Mesenteric fat pad (tissue), 1 donor: Measurements from ENCODE around the gene RBL1. TPM values are rescaled to one million over a fixed set of nuclear protein-coding genes. Genes with fewer than 3 reads are reported as not detected.
"Not testable (repeated sequence)": the region's sequence is repeated elsewhere in the genome, so short reads cannot be mapped to it uniquely, and the experiment has no call there.

ENCODE experiments used
- DNase-seq: peaks from one replicate; pipeline ENCODE4 v3.0.0-alpha.2; 2020; ENCODE audit warnings: low spot score
- total RNA-seq: library from RNA; stranded (reverse); fragmentation: NEBNext Ultra II Directional; extraction: Animal tissue kit (Norgen Biotek cat#: 25700); gene quantifications from one replicate; pipeline ENCODE4 v1.2.1, GENCODE V29; 2021
- donor health status: DM: yes; HTN: yes; CAD: no.

Gene RBL1
- total RNA-seq, 1 donor from 2014 or later = 5.3 TPM

DNA sequence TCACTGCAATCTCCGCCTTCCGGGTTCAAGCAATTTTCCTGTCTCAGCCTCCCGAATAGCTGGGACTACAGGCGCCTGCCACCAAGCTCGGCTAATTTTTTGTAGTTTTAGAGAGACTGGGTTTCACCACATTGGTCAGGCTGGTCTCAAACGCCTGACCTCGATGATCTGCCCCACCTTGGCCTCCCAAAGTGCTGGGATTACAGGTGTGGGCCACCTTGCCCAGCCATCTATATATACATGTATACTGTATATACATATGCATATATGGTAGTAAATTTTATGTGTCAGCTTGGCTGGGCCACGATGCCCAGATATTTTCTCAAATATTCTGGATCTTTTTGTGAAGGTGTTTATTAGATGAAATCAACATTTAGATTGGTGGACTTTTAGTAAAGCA lies 18.8 kb downstream of the RBL1 start:
- no peak for DNase-seq

DNA sequence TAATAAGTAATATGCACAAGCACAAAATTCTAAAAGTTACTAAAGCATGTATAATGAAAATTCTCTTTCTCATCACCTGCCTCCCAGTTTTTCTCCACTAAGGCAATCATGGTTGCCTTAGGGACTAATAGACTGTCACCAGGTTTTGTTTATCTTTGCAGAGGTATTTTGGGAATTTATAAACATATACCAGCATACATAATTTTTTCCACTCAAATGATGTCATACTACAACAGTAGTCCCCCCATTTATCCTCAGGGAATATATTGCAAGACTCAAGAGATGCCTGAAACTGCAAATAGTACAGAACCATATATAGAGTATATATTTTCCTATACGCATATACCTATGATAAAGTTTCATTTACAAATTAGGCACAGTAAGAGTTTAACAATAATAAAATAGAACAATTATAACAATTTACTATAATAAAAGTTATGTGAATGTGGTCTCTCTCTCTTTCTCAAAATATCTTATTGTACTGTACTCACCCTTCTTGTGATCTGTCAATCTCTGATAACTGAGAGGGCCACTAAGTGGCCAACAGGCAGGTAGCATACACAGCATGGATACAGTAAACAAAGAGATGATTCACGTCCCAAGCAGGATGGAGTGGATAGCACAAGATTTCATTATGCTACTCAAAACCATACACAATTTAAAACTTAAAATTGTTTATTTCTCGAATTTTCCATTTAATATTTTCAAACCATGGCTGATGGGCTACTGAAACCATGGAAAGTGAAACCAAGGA lies 19.7 kb downstream of the RBL1 start:
- DNase-seq = no peak

DNA sequence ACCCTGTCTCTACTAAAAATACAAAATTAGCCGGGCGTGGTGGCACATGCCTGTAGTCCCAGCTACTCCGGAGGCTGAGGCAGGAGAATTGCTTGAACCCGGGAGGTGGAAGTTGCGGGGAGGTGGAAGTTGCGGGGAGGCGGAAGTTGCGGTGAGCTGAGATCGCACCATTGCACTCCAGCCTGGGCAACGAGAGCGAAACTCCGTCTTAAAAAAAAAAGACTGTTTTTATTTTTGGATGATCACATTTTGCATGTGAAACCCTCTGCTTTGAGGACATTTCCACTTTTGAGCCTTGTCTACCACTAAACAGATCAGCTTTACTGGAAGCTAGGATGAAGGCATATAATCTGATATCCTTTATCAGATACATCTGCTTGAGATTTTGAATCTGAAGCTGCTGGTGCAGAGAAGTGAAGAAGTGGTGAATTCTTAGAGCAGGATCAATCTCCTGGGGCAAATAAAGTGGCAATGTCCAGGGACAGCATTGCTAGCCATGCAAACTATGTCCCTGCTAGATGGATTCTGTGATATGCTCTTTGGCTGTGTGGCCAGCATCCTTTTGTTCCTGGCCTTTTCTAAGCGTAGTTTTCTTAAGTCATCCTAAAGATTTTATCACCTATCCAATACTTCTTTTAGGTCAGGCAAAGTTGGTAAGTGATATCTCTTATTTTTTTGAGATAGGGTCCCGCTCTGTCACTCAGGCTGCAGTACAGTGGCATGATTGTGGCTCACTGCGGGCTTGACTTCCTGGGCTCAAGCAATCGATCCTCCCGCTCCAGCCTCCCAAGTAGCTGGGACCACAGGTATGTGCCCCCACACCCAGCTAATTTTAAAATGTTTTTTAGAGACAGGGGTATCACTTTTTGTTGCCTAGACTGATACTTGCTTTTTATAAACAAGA lies 23.3 kb downstream of the RBL1 start:
- DNase-seq = no peak

DNA sequence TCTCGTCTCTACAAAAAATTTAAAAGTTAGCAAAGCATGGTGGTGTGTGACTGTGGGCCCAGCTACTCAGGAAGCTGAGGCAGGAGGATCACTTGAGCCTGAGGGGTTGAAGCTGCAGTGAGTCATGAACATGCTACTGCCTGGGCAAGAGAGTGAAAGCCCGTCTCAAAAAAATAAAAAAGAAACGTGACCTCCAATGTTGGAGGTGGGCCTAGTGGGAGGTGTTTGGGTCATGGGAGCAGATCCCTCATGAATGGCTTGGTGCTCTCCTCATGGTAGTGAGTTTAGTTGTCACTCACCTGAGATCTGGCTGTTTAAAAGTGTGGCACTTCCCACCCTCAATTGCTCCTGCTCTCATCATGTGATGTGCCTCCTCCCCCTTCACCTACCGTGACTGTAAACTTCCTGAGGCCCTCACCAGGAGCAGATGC lies 24.3 kb downstream of the RBL1 start:
- no peak for DNase-seq

DNA sequence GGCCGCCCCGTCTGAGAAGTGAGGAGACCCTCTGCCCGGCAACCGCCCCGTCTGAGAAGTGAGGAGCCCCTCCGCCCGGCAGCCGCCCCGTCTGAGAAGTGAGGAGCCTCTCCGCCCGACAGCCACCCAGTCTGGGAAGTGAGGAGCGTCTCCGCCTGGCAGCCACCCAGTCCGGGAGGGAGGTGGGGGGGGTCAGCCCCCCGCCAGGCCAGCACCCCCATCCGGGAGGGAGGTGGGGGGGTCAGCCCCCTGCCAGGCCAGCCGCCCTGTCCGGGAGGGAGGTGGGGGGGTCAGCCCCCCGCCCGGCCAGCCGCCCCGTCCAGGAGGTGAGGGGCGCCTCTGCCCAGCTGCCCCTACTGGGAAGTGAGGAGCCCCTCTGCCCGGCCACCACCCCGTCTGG lies 26.2 kb downstream of the RBL1 start:
- peak; percentile 65 for DNase-seq

DNA sequence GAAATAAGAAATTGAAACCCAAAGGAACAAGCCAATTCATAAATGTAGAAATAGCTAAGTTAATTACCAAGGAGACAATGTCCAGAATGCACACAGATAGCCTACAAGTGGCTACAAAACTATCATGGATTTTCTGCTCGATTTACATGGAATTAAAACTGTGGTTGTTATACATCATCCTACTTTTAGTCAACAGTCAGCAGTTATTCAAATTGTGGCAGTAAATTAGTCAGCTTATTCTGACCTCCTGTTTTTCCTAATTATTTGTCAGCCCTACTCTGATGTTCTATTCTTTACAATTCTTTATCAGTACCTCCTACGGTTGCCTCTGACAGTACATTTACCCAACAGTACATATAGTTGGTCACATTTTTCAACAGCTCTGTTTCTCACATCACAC lies 29.6 kb downstream of the RBL1 start:
- no peak for DNase-seq

DNA sequence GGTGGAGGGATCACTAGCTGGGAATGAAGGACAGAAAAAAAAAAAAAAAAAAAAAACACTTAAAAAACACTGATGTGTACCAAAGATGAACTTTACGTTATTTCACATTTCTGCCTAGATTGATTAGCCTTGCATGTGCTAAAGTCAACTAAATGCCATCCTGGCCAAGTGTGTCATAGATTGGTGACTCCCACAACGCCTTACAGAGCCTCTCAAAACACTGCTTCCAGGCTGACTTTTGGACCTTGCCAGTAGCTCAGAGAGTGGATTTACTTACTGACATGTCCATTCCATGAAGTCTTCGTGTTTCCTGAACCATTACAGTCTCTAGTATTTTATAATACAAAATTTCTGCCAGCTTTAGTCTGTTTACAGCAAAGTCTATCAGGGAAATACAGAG lies 40.5 kb downstream of the RBL1 start:
- no peak for DNase-seq

DNA sequence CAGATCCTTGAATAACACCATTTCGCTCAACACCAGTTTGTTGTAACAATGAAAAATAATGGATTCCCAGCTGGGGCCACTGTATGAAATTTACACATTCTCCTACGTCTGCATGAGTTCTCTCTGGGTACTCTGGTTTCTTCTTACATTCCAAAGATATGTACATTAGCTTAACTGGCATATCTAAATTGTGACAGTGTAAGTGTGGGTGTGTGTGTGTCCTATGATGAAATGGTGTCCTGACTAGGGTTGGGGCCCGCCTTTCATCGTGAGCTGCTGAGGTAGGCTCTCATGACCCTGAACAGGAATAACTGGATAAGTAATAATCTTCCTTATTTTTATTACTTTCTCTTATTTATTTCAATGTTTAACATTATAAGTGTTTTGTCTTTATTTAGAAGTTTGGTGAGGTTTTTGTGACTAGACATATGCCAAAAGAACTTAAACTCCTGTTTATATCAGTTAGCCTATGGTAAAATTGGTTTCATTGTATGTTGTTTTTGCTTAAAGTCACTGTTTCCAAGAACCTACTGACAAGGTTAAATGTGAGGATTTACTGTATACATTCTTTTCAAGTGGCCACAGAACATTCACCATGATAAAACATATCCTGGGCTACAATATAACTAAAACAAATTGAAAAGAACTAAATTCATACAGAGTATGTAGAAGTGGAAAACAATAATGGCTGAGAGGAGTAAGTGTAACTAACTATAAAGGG lies 42.4 kb downstream of the RBL1 start:
- peak; percentile 53 for DNase-seq

DNA sequence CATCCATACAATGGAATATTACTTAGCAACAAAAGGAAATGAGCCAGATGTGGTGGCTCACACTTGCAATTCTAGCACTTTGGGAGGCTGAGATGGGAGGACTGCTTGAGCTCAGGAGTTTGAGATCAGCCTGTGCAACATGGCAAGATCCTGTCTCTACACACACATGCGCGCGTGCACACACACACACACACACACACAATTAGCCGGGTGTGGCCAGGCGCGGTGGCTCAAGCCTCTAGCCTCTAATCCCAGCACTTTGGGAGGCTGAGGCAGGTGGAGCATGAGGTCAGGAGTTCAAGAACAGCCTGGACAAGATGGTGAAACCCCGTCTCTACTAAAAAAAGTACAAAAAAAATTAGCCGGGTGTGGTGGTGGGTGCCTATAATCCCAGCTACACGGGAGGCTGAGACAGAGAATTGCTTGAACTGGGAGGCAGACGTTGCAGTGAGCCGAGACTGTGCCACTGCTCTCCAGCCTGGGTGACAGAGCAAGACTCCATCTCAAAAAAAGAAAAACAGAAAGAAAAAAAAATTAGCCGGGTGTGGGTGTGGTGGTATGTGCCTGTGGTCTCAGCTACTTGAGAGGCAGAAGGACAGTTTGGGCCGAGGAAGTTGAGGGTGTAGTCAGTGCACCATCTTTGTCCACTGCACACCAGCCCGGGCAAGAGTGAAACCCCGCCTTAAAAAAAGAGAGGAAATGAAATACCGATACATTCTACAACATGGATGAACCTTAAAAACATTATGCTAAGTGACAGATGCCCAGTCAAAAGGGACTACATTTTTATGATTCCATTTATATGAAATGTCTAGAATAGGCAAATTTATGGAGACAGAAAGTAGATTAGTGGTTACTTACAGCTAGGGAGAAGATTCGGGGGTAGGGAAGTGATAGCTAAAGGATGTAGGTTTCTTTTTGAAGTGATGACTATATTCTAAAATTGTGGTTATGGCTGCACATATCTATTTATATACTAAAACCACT lies 52.5 kb downstream of the RBL1 start:
- DNase-seq = peak; percentile 72

DNA sequence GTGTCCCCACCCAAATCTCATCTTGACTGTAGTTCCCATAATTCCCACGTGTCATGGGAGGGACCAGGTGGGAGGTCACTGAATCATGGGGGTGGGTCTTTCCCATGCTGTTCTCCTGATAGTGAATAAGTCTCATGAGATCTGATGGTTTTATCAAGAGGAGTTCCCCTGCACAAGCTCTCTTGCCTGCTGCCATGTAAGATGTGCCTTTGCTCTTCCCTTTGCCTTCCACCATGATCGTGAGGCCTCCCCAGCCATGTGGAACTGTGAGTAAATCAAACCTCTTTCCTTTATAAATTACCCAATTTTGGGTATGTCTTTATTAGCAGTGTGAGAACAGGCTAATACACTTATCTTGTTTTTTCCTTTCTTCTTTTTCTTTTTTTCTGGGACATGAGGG lies 56.4 kb downstream of the RBL1 start:
- not testable (repeated sequence) for DNase-seq

DNA sequence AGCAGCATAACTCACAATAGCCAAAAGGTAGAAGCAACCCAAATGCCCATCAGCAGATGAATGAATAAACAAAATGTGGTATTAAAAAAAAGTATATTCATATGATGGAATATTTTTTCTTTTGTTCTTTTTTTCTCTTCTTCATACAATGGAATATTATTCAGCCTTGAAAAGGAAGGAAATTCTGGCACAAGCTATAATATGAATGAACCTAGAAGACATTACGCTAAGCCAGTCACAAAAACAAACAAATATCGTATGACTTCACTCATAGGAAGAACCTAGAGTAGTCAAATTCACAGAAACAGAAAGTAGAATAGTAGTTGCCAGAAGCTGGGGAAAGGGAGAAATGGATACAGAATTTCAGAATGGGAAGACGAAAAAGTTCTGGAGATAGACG lies 63.7 kb downstream of the RBL1 start:
- DNase-seq = no peak

DNA sequence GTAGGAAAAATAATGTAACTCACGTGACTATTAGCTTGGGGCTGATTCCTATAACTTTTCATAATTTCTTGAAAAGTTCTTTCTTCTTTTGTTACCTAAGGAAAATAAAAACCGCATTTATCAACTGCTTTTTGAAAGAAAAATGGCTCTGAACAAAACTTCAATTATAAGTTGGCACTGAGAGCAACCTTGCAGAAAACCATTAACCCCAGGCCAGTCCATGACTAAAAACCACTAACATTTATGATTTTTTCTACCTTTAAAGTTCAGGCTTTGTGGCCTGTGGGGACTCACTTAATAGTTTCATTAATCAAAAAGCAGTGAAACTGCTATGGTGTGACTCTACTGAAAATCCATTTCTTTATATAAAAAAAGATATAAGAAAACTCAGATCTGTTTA lies 75.2 kb downstream of the RBL1 start:
- DNase-seq = no peak

DNA sequence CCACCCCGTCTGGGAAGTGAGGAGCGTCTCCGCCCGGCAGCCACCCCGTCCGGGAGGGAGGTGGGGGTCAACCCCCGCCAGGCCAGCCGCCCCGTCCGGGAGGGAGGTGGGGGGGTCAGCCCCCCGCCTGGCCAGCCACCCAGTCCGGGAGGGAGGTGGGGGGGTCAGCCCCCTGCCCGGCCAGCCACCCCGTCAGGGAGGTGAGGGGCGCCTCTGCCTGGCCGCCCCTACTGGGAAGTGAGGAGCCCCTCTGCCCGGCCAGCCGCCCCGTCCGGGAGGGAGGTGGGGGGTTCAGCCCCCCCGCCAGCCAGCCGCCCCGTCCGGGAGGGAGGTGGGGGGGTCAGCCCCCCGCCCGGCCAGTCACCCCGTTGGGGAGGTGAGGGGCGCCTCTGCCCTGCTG lies 83.2 kb downstream of the RBL1 start:
- peak; percentile 72 for DNase-seq

DNA sequence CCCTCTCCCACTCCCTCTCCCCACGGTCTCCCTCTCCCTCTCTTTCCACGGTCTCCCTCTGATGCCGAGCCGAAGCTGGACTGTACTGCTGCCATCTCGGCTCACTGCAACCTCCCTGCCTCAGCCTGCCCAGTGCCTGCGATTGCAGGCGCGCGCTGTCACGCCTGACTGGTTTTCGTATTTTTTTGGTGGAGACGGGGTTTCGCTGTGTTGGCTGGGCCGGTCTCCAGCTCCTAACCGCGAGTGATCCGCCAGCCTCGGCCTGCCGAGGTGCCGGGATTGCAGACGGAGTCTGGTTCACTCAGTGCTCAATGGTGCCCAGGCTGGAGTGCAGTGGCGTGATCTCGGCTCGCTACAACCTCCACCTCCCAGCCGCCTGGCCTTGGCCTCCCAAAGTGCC lies 83.9 kb downstream of the RBL1 start:
- DNase-seq = peak; percentile 39

DNA sequence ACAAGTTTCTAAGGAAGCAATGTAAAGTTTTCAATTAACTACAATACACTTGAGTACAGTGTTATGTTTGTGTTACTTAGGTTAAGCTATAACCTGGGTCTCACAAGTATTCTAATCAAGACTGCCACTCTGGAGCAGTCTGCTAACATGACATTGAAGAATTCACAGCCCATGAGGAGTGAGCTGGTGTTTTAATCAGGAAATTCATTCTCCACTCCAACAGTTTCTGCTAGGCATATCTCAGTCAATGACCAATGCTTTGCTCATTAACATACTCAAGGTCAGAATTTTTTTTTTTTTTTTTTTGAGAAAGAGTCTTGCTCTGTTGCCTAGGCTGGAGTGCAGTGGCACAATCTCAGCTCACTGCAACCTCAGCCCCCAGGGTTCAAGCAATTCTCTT lies 84.7 kb downstream of the RBL1 start:
- DNase-seq = no peak

DNA sequence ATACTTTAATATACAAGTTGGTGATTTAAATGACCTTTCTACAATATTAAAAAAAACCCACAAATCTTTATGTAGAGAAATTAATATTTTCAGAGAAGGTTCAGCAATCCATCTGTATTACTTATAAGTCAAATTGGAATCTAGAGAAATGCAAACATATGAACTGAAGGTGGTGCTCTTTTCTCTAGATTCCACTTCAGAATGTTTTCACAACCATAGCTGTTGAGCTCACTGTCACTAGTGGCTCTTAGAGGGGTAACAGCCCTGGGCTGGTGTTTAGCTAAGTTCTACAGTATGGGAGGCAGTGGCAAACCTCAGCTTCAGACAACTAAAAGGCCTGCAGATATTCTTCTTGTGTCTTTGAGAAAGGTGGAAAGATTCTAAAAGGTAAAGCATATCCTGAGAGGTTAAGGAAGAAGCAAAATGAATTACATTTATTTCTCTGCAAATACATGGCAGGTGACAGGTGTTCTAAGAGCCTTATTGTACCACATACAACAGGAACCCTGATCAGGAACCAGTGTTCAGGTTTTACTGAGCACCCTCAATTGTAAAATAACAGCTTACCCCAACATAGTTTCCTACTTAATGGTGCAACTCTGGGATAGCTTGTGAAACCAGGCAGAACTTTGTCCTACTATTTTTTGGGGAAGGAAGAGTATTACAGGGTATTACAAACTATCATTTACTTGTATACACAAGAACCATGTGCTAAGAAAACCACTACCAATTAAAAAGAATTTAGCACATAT lies 87.7 kb downstream of the RBL1 start:
- DNase-seq = no peak

DNA sequence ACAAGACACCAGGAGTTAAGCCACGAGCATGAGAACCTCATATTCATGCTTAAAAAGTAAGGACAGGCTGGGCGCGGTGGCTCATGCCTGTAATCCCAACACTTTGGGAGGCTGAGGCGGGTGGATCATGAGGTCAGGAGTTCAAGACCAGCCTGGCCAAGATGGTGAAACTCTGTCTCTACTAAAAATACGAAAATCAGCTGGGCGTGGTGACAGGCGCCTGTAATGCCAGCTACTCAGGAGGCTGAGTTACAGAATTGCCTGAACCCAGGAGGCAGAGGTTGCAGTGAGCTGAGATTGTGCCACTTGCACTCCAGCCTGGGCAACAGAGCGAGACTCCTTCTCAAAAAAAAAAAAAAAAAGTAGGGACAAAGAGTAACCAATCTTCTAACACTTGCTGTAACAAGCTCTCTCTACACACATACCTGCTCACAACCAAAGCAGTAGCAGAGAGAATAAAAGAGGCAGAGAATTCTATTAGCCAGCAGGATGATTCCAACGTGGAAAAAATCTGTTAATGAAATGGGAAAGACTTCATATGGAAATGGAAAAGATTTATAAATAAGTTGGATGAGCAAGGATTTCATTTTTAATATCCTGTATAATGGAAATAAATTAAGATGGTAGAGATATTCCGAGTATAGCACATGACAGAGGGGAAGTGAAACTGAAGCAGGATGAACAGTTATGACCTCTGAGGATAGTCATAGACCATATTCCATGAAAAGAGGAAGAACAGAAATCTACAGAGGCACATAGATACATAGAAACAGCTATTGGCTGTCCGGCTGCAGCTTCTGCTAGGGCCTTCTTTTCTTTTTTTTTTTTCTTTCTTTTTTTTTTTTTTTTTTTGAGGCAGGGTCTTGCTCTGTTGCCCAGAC lies 90.5 kb downstream of the RBL1 start:
- DNase-seq = not testable (repeated sequence)

DNA sequence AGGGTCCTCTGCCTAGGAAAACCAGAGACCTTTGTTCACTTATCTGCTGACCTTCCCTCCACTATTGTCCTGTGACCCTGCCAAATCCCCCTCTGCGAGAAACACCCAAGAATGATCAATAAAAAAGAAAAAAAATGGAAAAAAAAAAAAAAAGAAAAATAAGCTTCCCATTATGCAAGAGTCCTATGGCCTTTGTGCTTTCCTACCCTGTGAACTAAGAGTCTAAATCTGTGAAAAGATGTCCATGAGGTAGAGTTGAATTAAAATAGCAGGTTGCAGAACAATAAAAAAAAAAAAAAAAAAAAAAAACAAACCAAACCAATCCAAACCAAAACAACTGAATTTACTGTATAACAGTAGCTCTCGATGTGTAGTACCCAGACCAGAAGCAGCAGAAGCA lies 94.2 kb downstream of the RBL1 start:
- not testable (repeated sequence) for DNase-seq

DNA sequence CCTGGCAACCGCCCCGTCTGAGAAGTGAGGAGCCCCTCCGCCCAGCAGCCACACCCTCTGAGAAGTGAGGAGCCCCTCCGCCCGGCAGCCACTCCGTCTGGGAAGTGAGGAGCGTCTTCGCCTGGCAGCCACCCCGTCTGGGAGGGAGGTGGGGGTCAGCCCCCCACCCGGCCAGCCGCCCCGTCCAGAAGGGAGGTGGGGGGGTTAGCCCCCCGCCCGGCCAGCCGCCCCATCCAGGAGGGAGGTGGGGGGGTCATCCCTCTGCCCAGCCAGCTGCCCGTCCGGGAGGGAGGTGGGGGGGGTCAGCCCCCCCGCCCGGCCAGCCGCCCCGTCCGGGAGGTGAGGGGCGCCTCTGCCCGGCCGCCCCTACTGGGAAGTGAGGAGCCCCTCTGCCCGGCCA lies 95.6 kb downstream of the RBL1 start:
- not testable (repeated sequence) for DNase-seq
